Activated naive CD8-positive, alpha-beta T cell (primary cell): ENCODE measurements around the gene GPR75.

Experiments
- H3K27ac Mint-ChIP-seq: one replicate; pipeline ENCODE4 v1.8.0; 2021; ENCODE audit warnings: mixed read lengths
- H3K27me3 Mint-ChIP-seq: one replicate; pipeline ENCODE4 v1.8.0; 2021; ENCODE audit warnings: mixed read lengths
- H3K36me3 Mint-ChIP-seq: one replicate; pipeline ENCODE4 v1.8.0; 2021; ENCODE audit warnings: mixed read lengths
- H3K4me1 Mint-ChIP-seq: one replicate; pipeline ENCODE4 v1.8.0; 2021; ENCODE audit warnings: low read depth, mixed read lengths
- H3K4me3 Mint-ChIP-seq: one replicate; pipeline ENCODE4 v1.8.0; 2021; ENCODE audit warnings: mild to moderate bottlenecking, mixed read lengths
- H3K9me3 Mint-ChIP-seq: one replicate; pipeline ENCODE4 v1.8.0; 2021; ENCODE audit warnings: low read depth, mixed read lengths

GPR75 gene

GRCh38 chr2:53859206-53860181, at the start of gene GPR75:
Gene GPR75 (minus strand): TSS chr2:53859967. CDS start chr2:53854756, 5,211 bp downstream.
- H3K4me3 Mint-ChIP-seq: no peak within 1 kb of the TSS
- no peak within 1 kb of the TSS for H3K27ac Mint-ChIP-seq
- no peaks in the 10 kb centered on the region for H3K9me3 Mint-ChIP-seq

GRCh38 chr2:53907582-53907981, 47.8 kb upstream of the GPR75 start:
- Mint-ChIP-seq H3K4me3 (no peak overlapping the region), H3K36me3 (peaks cover 6% of the 10 kb centered on the region), H3K27me3 (no peaks in the 10 kb centered on the region), H3K9me3 (no peaks in the 10 kb centered on the region), H3K27ac (no peak overlapping the region), H3K4me1 (peaks cover 3% of the 10 kb centered on the region)

More at GRCh38 chr2:53859206-53860181, at the start of gene GPR75:
- Mint-ChIP-seq H3K4me1 (peaks cover 16% of the 10 kb centered on the region), H3K36me3 (peaks cover 6% of the 10 kb centered on the region), H3K27me3 (no peaks in the 10 kb centered on the region)

- no peaks in the 10 kb centered on the region for H3K4me1 Mint-ChIP-seq
- no peaks in the 10 kb centered on the region for H3K9me3 Mint-ChIP-seq
- no peaks in the 10 kb centered on the region for H3K27me3 Mint-ChIP-seq
- H3K4me3 Mint-ChIP-seq: no peak overlapping the region
- H3K36me3 Mint-ChIP-seq: peaks cover 14% of the 10 kb centered on the region
- no peak overlapping the region for H3K27ac Mint-ChIP-seq
Measured at GRCh38 chr2:53905396-53905795, 45.6 kb upstream of the GPR75 start.

- H3K9me3 Mint-ChIP-seq: no peaks in the 10 kb centered on the region
- H3K27ac Mint-ChIP-seq: no peak overlapping the region
- H3K27me3 Mint-ChIP-seq: no peaks in the 10 kb centered on the region
- H3K4me3 Mint-ChIP-seq: no peak overlapping the region
- no peaks in the 10 kb centered on the region for H3K4me1 Mint-ChIP-seq
- peaks cover 13% of the 10 kb centered on the region for H3K36me3 Mint-ChIP-seq
Measured at GRCh38 chr2:53903011-53903410, 43.2 kb upstream of the GPR75 start.

- Mint-ChIP-seq H3K4me1 (peaks cover 2% of the 10 kb centered on the region), H3K9me3 (no peaks in the 10 kb centered on the region), H3K27ac (no peak overlapping the region), H3K36me3 (peaks cover 15% of the 10 kb centered on the region), H3K4me3 (no peak overlapping the region), H3K27me3 (no peaks in the 10 kb centered on the region)
Measured at GRCh38 chr2:53901192-53901591, 41.4 kb upstream of the GPR75 start.

GRCh38 chr2:53896864-53897263, 37.1 kb upstream of the GPR75 start:
- H3K4me3 Mint-ChIP-seq: no peak overlapping the region
- H3K9me3 Mint-ChIP-seq: no peaks in the 10 kb centered on the region
- peaks cover 22% of the 10 kb centered on the region for H3K36me3 Mint-ChIP-seq
- H3K27me3 Mint-ChIP-seq: no peaks in the 10 kb centered on the region
- H3K27ac Mint-ChIP-seq: no peak overlapping the region
- H3K4me1 Mint-ChIP-seq: peaks cover 2% of the 10 kb centered on the region

- Mint-ChIP-seq H3K9me3 (no peaks in the 10 kb centered on the region), H3K4me3 (no peak overlapping the region), H3K36me3 (peaks cover 22% of the 10 kb centered on the region), H3K4me1 (peaks cover 16% of the 10 kb centered on the region), H3K27ac (peak overlapping the region; percentile 36), H3K27me3 (no peaks in the 10 kb centered on the region)
Measured at GRCh38 chr2:53886406-53887280, 26.9 kb upstream of the GPR75 start.

- H3K4me3 Mint-ChIP-seq: no peak overlapping the region
- H3K36me3 Mint-ChIP-seq: peaks cover 22% of the 10 kb centered on the region
- no peaks in the 10 kb centered on the region for H3K27me3 Mint-ChIP-seq
- peaks cover 16% of the 10 kb centered on the region for H3K4me1 Mint-ChIP-seq
- no peaks in the 10 kb centered on the region for H3K9me3 Mint-ChIP-seq
- peak overlapping the region; percentile 55 for H3K27ac Mint-ChIP-seq
Measured at GRCh38 chr2:53884883-53885282, 25.1 kb upstream of the GPR75 start.

- Mint-ChIP-seq H3K9me3 (no peaks in the 10 kb centered on the region), H3K36me3 (peaks cover 20% of the 10 kb centered on the region), H3K4me1 (peaks cover 16% of the 10 kb centered on the region), H3K27ac (no peak overlapping the region), H3K4me3 (no peak overlapping the region), H3K27me3 (no peaks in the 10 kb centered on the region)
Measured at GRCh38 chr2:53881986-53882385, 22.2 kb upstream of the GPR75 start.

- Mint-ChIP-seq H3K4me3 (no peak overlapping the region), H3K27me3 (no peaks in the 10 kb centered on the region), H3K36me3 (peaks cover 16% of the 10 kb centered on the region), H3K27ac (no peak overlapping the region), H3K4me1 (peaks cover 11% of the 10 kb centered on the region), H3K9me3 (no peaks in the 10 kb centered on the region)
Measured at GRCh38 chr2:53881360-53881759, 21.6 kb upstream of the GPR75 start.

- Mint-ChIP-seq H3K36me3 (peaks cover 16% of the 10 kb centered on the region), H3K4me3 (no peak overlapping the region), H3K27ac (no peak overlapping the region), H3K27me3 (no peaks in the 10 kb centered on the region), H3K9me3 (no peaks in the 10 kb centered on the region), H3K4me1 (peaks cover 10% of the 10 kb centered on the region)
Measured at GRCh38 chr2:53880756-53881155, 21.0 kb upstream of the GPR75 start.

GRCh38 chr2:53877556-53877955, 17.8 kb upstream of the GPR75 start:
- no peaks in the 10 kb centered on the region for H3K27me3 Mint-ChIP-seq
- no peaks in the 10 kb centered on the region for H3K4me1 Mint-ChIP-seq
- H3K36me3 Mint-ChIP-seq: peaks cover 9% of the 10 kb centered on the region
- H3K4me3 Mint-ChIP-seq: no peak overlapping the region
- no peaks in the 10 kb centered on the region for H3K9me3 Mint-ChIP-seq
- no peak overlapping the region for H3K27ac Mint-ChIP-seq

- H3K4me3 Mint-ChIP-seq: no peak overlapping the region
- H3K9me3 Mint-ChIP-seq: no peaks in the 10 kb centered on the region
- no peak overlapping the region for H3K27ac Mint-ChIP-seq
- H3K36me3 Mint-ChIP-seq: peaks cover 9% of the 10 kb centered on the region
- H3K4me1 Mint-ChIP-seq: no peaks in the 10 kb centered on the region
- H3K27me3 Mint-ChIP-seq: no peaks in the 10 kb centered on the region
Measured at GRCh38 chr2:53877112-53877511, 17.3 kb upstream of the GPR75 start.

- Mint-ChIP-seq H3K4me1 (no peaks in the 10 kb centered on the region), H3K4me3 (no peak overlapping the region), H3K36me3 (peaks cover 6% of the 10 kb centered on the region), H3K27me3 (no peaks in the 10 kb centered on the region), H3K27ac (no peak overlapping the region), H3K9me3 (no peaks in the 10 kb centered on the region)
Measured at GRCh38 chr2:53874401-53874950, 14.7 kb upstream of the GPR75 start.

GRCh38 chr2:53867773-53868172, 8.0 kb upstream of the GPR75 start:
- Mint-ChIP-seq H3K36me3 (peaks cover 15% of the 10 kb centered on the region), H3K27ac (no peak overlapping the region)

More at GRCh38 chr2:53867773-53868172, 8.0 kb upstream of the GPR75 start:
- no peaks in the 10 kb centered on the region for H3K9me3 Mint-ChIP-seq
- no peaks in the 10 kb centered on the region for H3K27me3 Mint-ChIP-seq
- H3K4me3 Mint-ChIP-seq: no peak overlapping the region
- peaks cover 4% of the 10 kb centered on the region for H3K4me1 Mint-ChIP-seq
